ENCODE results near the gene STX16.

GRCh38 chr20:58629215-58629580 lies 21.9 kb upstream of the STX16 start:
- no peak for TF ChIP-seq EP300 (IDR thresholded peaks at IDR 0.05)
- TF ChIP-seq, protein P1, sequence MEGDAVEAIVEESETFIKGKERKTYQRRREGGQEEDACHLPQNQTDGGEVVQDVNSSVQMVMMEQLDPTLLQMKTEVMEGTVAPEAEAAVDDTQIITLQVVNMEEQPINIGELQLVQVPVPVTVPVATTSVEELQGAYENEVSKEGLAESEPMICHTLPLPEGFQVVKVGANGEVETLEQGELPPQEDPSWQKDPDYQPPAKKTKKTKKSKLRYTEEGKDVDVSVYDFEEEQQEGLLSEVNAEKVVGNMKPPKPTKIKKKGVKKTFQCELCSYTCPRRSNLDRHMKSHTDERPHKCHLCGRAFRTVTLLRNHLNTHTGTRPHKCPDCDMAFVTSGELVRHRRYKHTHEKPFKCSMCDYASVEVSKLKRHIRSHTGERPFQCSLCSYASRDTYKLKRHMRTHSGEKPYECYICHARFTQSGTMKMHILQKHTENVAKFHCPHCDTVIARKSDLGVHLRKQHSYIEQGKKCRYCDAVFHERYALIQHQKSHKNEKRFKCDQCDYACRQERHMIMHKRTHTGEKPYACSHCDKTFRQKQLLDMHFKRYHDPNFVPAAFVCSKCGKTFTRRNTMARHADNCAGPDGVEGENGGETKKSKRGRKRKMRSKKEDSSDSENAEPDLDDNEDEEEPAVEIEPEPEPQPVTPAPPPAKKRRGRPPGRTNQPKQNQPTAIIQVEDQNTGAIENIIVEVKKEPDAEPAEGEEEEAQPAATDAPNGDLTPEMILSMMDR (IDR thresholded peaks at IDR 0.05): no peak
- TF ChIP-seq POLR2A (IDR thresholded peaks at IDR 0.05): no peak
- TF ChIP-seq POLR2AphosphoS5 (IDR thresholded peaks at IDR 0.05): no peak

All from sigmoid colon (tissue), 4 donors.